HG02571 (cell line): ENCODE results near the gene SLC25A26.

ENCODE experiments used
- ATAC-seq: cut with Tn5 transposase; IDR thresholded peaks from one replicate; pipeline ENCODE4 v1.9.1; 2021; ENCODE audit warnings: mild to moderate bottlenecking, moderate library complexity; ENCODE audit not compliant: unreplicated experiment

Gene SLC25A26

GRCh38 chr3:66317750-66318376 is 97.1 kb downstream of the SLC25A26 start:
- ATAC-seq, result no peak

GRCh38 chr3:66320390-66320789 is 99.6 kb downstream of the SLC25A26 start:
- no peak for ATAC-seq

GRCh38 chr3:66322436-66322835 is 101.6 kb downstream of the SLC25A26 start:
- ATAC-seq, result no peak

GRCh38 chr3:66326340-66326739 is 105.5 kb downstream of the SLC25A26 start:
- ATAC-seq, result no peak

GRCh38 chr3:66335671-66336070 is 114.9 kb downstream of the SLC25A26 start:
- no peak for ATAC-seq

- ATAC-seq, result no peak
Measured at GRCh38 chr3:66336333-66336766, 115.5 kb downstream of the SLC25A26 start.

GRCh38 chr3:66338927-66339326 is 118.1 kb downstream of the SLC25A26 start:
- ATAC-seq, result no peak

- ATAC-seq, result no peak
Measured at GRCh38 chr3:66342717-66343356, 122.0 kb downstream of the SLC25A26 start.

- no peak for ATAC-seq
Measured at GRCh38 chr3:66344391-66344811, 123.6 kb downstream of the SLC25A26 start.

- no peak for ATAC-seq
Measured at GRCh38 chr3:66344848-66345578, 124.2 kb downstream of the SLC25A26 start.

GRCh38 chr3:66348704-66349103 is 127.9 kb downstream of the SLC25A26 start:
- no peak for ATAC-seq

- no peak for ATAC-seq
Measured at GRCh38 chr3:66350601-66351000, 129.8 kb downstream of the SLC25A26 start.

GRCh38 chr3:66353039-66353438 is 132.2 kb downstream of the SLC25A26 start:
- no peak for ATAC-seq

GRCh38 chr3:66353530-66353929 is 132.7 kb downstream of the SLC25A26 start:
- no peak for ATAC-seq

GRCh38 chr3:66354001-66354400 is 133.2 kb downstream of the SLC25A26 start:
- ATAC-seq, result no peak

- ATAC-seq, result no peak
Measured at GRCh38 chr3:66355394-66355793, 134.6 kb downstream of the SLC25A26 start.

- no peak for ATAC-seq
Measured at GRCh38 chr3:66355997-66356396, 135.2 kb downstream of the SLC25A26 start.

GRCh38 chr3:66361356-66361755 is 140.6 kb downstream of the SLC25A26 start:
- ATAC-seq, result no peak

GRCh38 chr3:66362541-66362941 is 141.7 kb downstream of the SLC25A26 start:
- ATAC-seq, result no peak

- ATAC-seq, result no peak
Measured at GRCh38 chr3:66363148-66363547, 142.3 kb downstream of the SLC25A26 start.

GRCh38 chr3:66365080-66365479 is 144.3 kb downstream of the SLC25A26 start:
- no peak for ATAC-seq

GRCh38 chr3:66366747-66367146 is 145.9 kb downstream of the SLC25A26 start:
- no peak for ATAC-seq
